H9 (cell line): ENCODE measurements around the gene IRF2BP2. TPM values are rescaled to one million over a fixed set of nuclear protein-coding genes. Genes with fewer than 3 reads are reported as not detected.
A peak's percentile ranks its signal among the peaks of the same experiment; 100 is the strongest.

Source experiments
- DNase-seq: peaks from one replicate; pipeline ENCODE4 v3.0.0-alpha.2; 2017
- H2AFZ ChIP-seq: one replicate; pipeline ENCODE4 v1.6.1; 2013; ENCODE audit warnings: mild to moderate bottlenecking, low read length, control low read depth, moderate library complexity
- H2AK5ac ChIP-seq: 2 replicates; pipeline ENCODE4 v1.6.1; 2013; ENCODE audit warnings: low read length, control low read depth, mixed read lengths; ENCODE audit not compliant: insufficient read length
- H2BK120ac ChIP-seq: one replicate; pipeline ENCODE4 v1.6.1; 2013; ENCODE audit warnings: low read depth, mild to moderate bottlenecking, low read length, control low read depth, inconsistent platforms; ENCODE audit not compliant: poor library complexity, severe bottlenecking
- H2BK12ac ChIP-seq: 2 replicates; pipeline ENCODE4 v1.6.1; 2013; ENCODE audit warnings: low read length, control low read depth, mixed read lengths, low read depth; ENCODE audit not compliant: insufficient read length
- H2BK15ac ChIP-seq: 2 replicates; pipeline ENCODE4 v1.6.1; 2013; ENCODE audit warnings: low read depth, low read length, control low read depth
- H2BK20ac ChIP-seq: one replicate; pipeline ENCODE4 v1.6.1; 2013; ENCODE audit warnings: low read depth, mild to moderate bottlenecking, low read length, control low read depth, inconsistent platforms; ENCODE audit not compliant: poor library complexity, severe bottlenecking
- H2BK5ac ChIP-seq: 2 replicates; pipeline ENCODE4 v1.6.1; 2013; ENCODE audit warnings: low read length, control low read depth, mixed read lengths; ENCODE audit not compliant: insufficient read length
- H3K14ac ChIP-seq: 2 replicates; pipeline ENCODE4 v1.6.1; 2013; ENCODE audit warnings: low read length, control low read depth; ENCODE audit not compliant: insufficient read depth
- H3K18ac ChIP-seq: 2 replicates; pipeline ENCODE4 v1.6.1; 2013; ENCODE audit warnings: low read depth, mild to moderate bottlenecking, mixed read lengths, low read length, control low read depth; ENCODE audit not compliant: insufficient read length
- H3K23ac ChIP-seq: 2 replicates; pipeline ENCODE4 v1.6.1; 2013; ENCODE audit warnings: low read length, control low read depth, mixed read lengths, low read depth; ENCODE audit not compliant: insufficient read length
- H3K23me2 ChIP-seq: 2 replicates; pipeline ENCODE4 v1.6.1; 2013; ENCODE audit warnings: low read depth, mild to moderate bottlenecking, mixed read lengths, low read length, control low read depth; ENCODE audit not compliant: insufficient read length, poor library complexity, severe bottlenecking
- H3K27ac ChIP-seq: 2 replicates; pipeline ENCODE4 v1.5.1; 2013; ENCODE audit warnings: low read length, control low read depth, mixed read lengths, low read depth; ENCODE audit not compliant: insufficient read length
- H3K27me3 ChIP-seq: 2 replicates; pipeline ENCODE4 v1.6.1; 2013; ENCODE audit warnings: low read length, control low read depth, inconsistent platforms; ENCODE audit not compliant: insufficient read depth
- H3K4ac ChIP-seq: 2 replicates; pipeline ENCODE4 v1.6.1; 2013; ENCODE audit warnings: low read depth, mild to moderate bottlenecking, control low read depth, inconsistent platforms, low read length, moderate library complexity
- H3K4me1 ChIP-seq: 2 replicates; pipeline ENCODE4 v1.6.1; 2013; ENCODE audit warnings: low read length, control low read depth, inconsistent platforms; ENCODE audit not compliant: insufficient read depth
- H3K4me2 ChIP-seq: 2 replicates; pipeline ENCODE4 v1.6.1; 2013; ENCODE audit warnings: low read length, control low read depth, mixed read lengths; ENCODE audit not compliant: insufficient read length, insufficient read depth
- H3K56ac ChIP-seq: 2 replicates; pipeline ENCODE4 v1.6.1; 2013; ENCODE audit warnings: low read depth, mild to moderate bottlenecking, mixed read lengths, low read length, control low read depth; ENCODE audit not compliant: insufficient read length
- H3K79me1 ChIP-seq: 2 replicates; pipeline ENCODE4 v1.6.1; 2013; ENCODE audit warnings: low read depth, mild to moderate bottlenecking, moderate library complexity, low read length, control low read depth, inconsistent platforms; ENCODE audit not compliant: insufficient read depth, poor library complexity, severe bottlenecking
- H3K79me2 ChIP-seq: 2 replicates; pipeline ENCODE4 v1.6.1; 2013; ENCODE audit warnings: low read length, control low read depth, inconsistent platforms; ENCODE audit not compliant: insufficient read depth
- H3K9ac ChIP-seq: 2 replicates; pipeline ENCODE4 v1.6.1; 2013; ENCODE audit warnings: low read length, control low read depth, mixed read lengths; ENCODE audit not compliant: insufficient read length; ENCODE audit errors: extremely low read depth
- H3K9me3 ChIP-seq: one replicate; pipeline ENCODE4 v1.6.1; 2013; ENCODE audit warnings: low read depth, low read length, inconsistent platforms; ENCODE audit not compliant: control insufficient read depth
- H3T11ph ChIP-seq: one replicate; pipeline ENCODE4 v1.6.1; 2013; ENCODE audit warnings: mild to moderate bottlenecking, low read length, control low read depth, inconsistent platforms
- H4K20me1 ChIP-seq: one replicate; pipeline ENCODE4 v1.6.1; 2013; ENCODE audit not compliant: control insufficient read depth, insufficient read length, insufficient read depth
- H4K5ac ChIP-seq: 2 replicates; pipeline ENCODE4 v1.6.1; 2013; ENCODE audit warnings: low read depth, mild to moderate bottlenecking, mixed read lengths, low read length, control low read depth; ENCODE audit not compliant: insufficient read length
- H4K8ac ChIP-seq: replicated peaks from 2 replicates; pipeline ENCODE4 v1.6.1; 2013; ENCODE audit warnings: low read length, control low read depth, mixed read lengths, low read depth; ENCODE audit not compliant: insufficient read length
- H4K91ac ChIP-seq: 2 replicates; pipeline ENCODE4 v1.6.1; 2013; ENCODE audit warnings: low read depth, mild to moderate bottlenecking, moderate library complexity, mixed read lengths, low read length, control low read depth; ENCODE audit not compliant: insufficient read length
- H3K27ac Mint-ChIP-seq, 3 experiments: 2 replicates in 2 of 3; 3 replicates in 1 of 3; pipeline ENCODE4 v1.8.0; 2020 to 2021; ENCODE audit warnings: mixed read lengths in 3 of 3, mild to moderate bottlenecking in 1 of 3, moderate library complexity in 1 of 3
- H3K27me3 Mint-ChIP-seq: 2 replicates; pipeline ENCODE4 v1.8.0; 2021; ENCODE audit warnings: low read depth, mild to moderate bottlenecking, moderate library complexity, mixed read lengths
- H3K36me3 Mint-ChIP-seq, 3 experiments: 2 replicates in 2 of 3; 3 replicates in 1 of 3; pipeline ENCODE4 v1.8.0; 2020 to 2021; ENCODE audit warnings: low read depth in 3 of 3, mixed read lengths in 3 of 3; ENCODE audit not compliant: insufficient read depth in 1 of 3
- H3K4me1 Mint-ChIP-seq, 2 experiments: 2 replicates each; pipeline ENCODE4 v1.8.0; 2020; ENCODE audit warnings: mixed read lengths in 2 of 2
- H3K4me3 Mint-ChIP-seq, 2 experiments: 2 replicates in 1 of 2; 3 replicates in 1 of 2; pipeline ENCODE4 v1.8.0; 2020 to 2021; ENCODE audit warnings: mild to moderate bottlenecking in 2 of 2, mixed read lengths in 2 of 2, moderate library complexity in 1 of 2
- H3K9me3 Mint-ChIP-seq, 2 experiments: 2 replicates in 1 of 2; 3 replicates in 1 of 2; pipeline ENCODE4 v1.8.0; 2020; ENCODE audit warnings: mild to moderate bottlenecking in 2 of 2, mixed read lengths in 2 of 2, moderate library complexity in 1 of 2
- WGBS: extraction: QIAGEN DNeasy Blood & Tissue Kit; methylation state at CpG from one replicate; pipeline ENCODE4 v1.1.7; 2013; ENCODE audit warnings: missing lambda C conversion rate, low lambda C conversion rate, mixed read lengths; ENCODE audit not compliant: insufficient read length; ENCODE audit errors: extremely low coverage; 5-methylcytosine and 5-hydroxymethylcytosine counted together
- total RNA-seq: library from RNA; stranded (reverse); gene quantifications from 2 replicates; pipeline ENCODE4 v1.2.1, GENCODE V29; 2021
- TF ChIP-seq, protein P1 (sequence below): fragments of 200-600 bp; sonication (generic); conservative IDR thresholded peaks from 3 replicates; pipeline ENCODE4 v1.8.0; 2021; ENCODE audit warnings: antibody characterized with exemption, mild to moderate bottlenecking

Gene IRF2BP2
- total RNA-seq, 1 experiment from 2014 or later, result 80.2 TPM

DNA sequence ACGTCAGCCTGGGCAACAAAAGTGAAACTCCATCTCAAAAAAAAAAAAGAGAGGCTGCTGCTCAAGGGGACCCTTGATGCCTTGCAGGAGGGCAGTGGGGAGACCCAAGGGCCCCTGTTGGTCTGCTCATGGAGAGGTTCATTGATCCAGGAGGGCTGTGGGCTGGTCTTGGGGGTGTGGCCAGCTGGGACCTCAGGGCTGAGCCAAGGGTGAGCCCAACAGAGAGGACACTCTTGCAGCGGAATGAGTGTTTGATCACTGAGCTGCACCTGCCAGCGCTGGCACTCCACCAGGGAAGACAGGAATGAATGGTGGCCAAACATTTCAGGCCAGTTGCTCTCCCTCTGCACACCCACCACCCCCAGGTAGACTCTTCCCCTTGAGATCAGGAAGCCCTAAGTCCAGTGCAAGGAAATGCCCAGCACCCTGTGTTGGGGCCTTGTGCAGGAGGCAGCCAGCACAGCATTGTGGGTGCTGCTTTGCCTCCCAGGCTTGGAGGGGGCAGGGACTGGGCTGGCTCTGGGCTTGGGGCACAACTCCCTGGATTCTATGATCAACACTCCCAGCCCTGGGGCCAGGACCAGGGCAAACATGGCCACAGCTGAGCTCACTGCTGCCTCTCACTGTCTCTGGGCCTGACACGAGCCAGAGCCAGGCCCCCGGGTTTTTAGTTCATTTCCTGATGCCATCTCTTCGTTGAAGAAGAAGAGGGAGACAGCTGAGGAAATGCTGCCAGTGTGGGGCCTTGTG, 50.7 kb downstream of the IRF2BP2 start:
- no peaks in the 10 kb centered on the region for H4K20me1 ChIP-seq
- no peaks in the 10 kb centered on the region for H3K4me1 ChIP-seq
- Mint-ChIP-seq H3K36me3 (no peaks in the 10 kb centered on the region; a peak in 1 of 7 replicates), H3K27me3 (no peaks in the 10 kb centered on the region), H3K9me3 (no peaks in the 10 kb centered on the region; a peak in 1 of 5 replicates), H3K4me1 (no peaks in the 10 kb centered on the region; a peak in 1 of 4 replicates), H3K4me3 (no peak overlapping the region), H3K27ac (peak overlapping the region in 1 of 3 experiments; percentile 62; a peak in 1 of 7 replicates)
- no peak overlapping the region for H3K27ac ChIP-seq
- no peaks in the 10 kb centered on the region for H3K9me3 ChIP-seq
- no peaks in the 10 kb centered on the region for H3K23me2 ChIP-seq
- H3K79me2 ChIP-seq, result no peaks in the 10 kb centered on the region
- no peak overlapping the region for H3K4ac ChIP-seq
- no peak overlapping the region for H2AFZ ChIP-seq
- H4K91ac ChIP-seq, result no peak overlapping the region
- H2AK5ac ChIP-seq, result no peak overlapping the region
- H3K23ac ChIP-seq, result no peak overlapping the region
- no peak overlapping the region for H3K4me2 ChIP-seq
- H3T11ph ChIP-seq, result no peak overlapping the region
- H2BK20ac ChIP-seq, result no peak overlapping the region
- TF ChIP-seq, protein P1, sequence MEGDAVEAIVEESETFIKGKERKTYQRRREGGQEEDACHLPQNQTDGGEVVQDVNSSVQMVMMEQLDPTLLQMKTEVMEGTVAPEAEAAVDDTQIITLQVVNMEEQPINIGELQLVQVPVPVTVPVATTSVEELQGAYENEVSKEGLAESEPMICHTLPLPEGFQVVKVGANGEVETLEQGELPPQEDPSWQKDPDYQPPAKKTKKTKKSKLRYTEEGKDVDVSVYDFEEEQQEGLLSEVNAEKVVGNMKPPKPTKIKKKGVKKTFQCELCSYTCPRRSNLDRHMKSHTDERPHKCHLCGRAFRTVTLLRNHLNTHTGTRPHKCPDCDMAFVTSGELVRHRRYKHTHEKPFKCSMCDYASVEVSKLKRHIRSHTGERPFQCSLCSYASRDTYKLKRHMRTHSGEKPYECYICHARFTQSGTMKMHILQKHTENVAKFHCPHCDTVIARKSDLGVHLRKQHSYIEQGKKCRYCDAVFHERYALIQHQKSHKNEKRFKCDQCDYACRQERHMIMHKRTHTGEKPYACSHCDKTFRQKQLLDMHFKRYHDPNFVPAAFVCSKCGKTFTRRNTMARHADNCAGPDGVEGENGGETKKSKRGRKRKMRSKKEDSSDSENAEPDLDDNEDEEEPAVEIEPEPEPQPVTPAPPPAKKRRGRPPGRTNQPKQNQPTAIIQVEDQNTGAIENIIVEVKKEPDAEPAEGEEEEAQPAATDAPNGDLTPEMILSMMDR, result no peak
- no peak overlapping the region for H3K18ac ChIP-seq
- no peaks in the 10 kb centered on the region for H3K79me1 ChIP-seq
- H4K5ac ChIP-seq, result no peak overlapping the region
- no peak overlapping the region for H3K14ac ChIP-seq
- no peak overlapping the region for H3K9ac ChIP-seq
- H2BK5ac ChIP-seq, result no peak overlapping the region
- no peaks in the 10 kb centered on the region for H3K27me3 ChIP-seq
- WGBS, result no CpG with 5 or more reads among the region's 6 CpGs
- H3K56ac ChIP-seq, result no peak overlapping the region
- H2BK120ac ChIP-seq, result no peak overlapping the region
- no peak overlapping the region for H4K8ac ChIP-seq
- no peak overlapping the region for H2BK15ac ChIP-seq
- no peak overlapping the region for H2BK12ac ChIP-seq
- DNase-seq, result no peak
